K562 (cell line): ENCODE results near the gene COPE.

Experiments
- ARID2 ChIP-seq: fragments of 450-650 bp; IDR thresholded peaks from 2 replicates; pipeline ENCODE4 v1.6.1; 2017; ENCODE audit warnings: antibody characterized with exemption, mild to moderate bottlenecking
- C11orf30 ChIP-seq: fragments of 450-650 bp; IDR thresholded peaks from 2 replicates; pipeline ENCODE4 v1.6.1; 2016; ENCODE audit warnings: low read depth, mild to moderate bottlenecking
- NFYB ChIP-seq: IDR thresholded peaks from 2 replicates; pipeline ENCODE4 v1.6.1; 2011; ENCODE audit warnings: mild to moderate bottlenecking, moderate library complexity; ENCODE audit not compliant: insufficient read length; ENCODE audit errors: extremely low read depth
- POLR2A ChIP-seq: fragments of 450-650 bp; conservative IDR thresholded peaks from 2 replicates; pipeline ENCODE4 v1.6.1; 2016
- REST ChIP-seq, 2 experiments: fragments of 450-650 bp; formaldehyde crosslinking in 1 of 2; IDR thresholded peaks; 2 replicates each; pipeline versions ENCODE4 v1.4.0 to v1.6.1; 2014 to 2020; ENCODE audit warnings: mild to moderate bottlenecking in 2 of 2, borderline replicate concordance in 1 of 2, low read depth in 1 of 2
- TAF1 ChIP-seq: IDR thresholded peaks from 2 replicates; pipeline ENCODE4 v1.6.1; 2011; ENCODE audit warnings: mild to moderate bottlenecking, low read length, moderate library complexity; ENCODE audit not compliant: insufficient read depth, control insufficient read depth, severe bottlenecking; ENCODE audit errors: extremely low read depth
- TAL1 ChIP-seq: fragments of 450-650 bp; IDR thresholded peaks from 2 replicates; pipeline ENCODE4 v1.6.1; 2016; ENCODE audit warnings: mild to moderate bottlenecking
- USF2 ChIP-seq: sonication (generic); formaldehyde crosslinking; IDR thresholded peaks from 2 replicates; pipeline ENCODE4 v1.5.0; 2020; ENCODE audit warnings: missing genetic modification reagents
- ZNF12 ChIP-seq: sonication (generic); formaldehyde crosslinking; IDR thresholded peaks from 2 replicates; pipeline ENCODE4 v1.4.0; 2020; ENCODE audit warnings: mild to moderate bottlenecking, missing genetic modification reagents

GRCh38 chr19:18903156-18904037 is 15.8 kb downstream of the COPE start:
- TF ChIP-seq TAL1 (no peak), POLR2A (no peak), USF2 (no peak), ZNF12 (CRISPR knock-in tag) (no peak), NFYB (no peak), ARID2 (no peak), C11orf30 (no peak), REST (IDR thresholded peaks at IDR 0.05; ENCODE audit: borderline replicate concordance) (no peak), REST (CRISPR knock-in tag; IDR thresholded peaks at IDR 0.05; ENCODE audit: low read depth) (no peak), TAF1 (no peak)
